ACC112 (cell line): Measurements from ENCODE around the gene ASCC3.

Experiments used
- H2AFZ ChIP-seq: fragments of 200-600 bp; sonication (generic); one replicate; pipeline ENCODE4 v1.6.0; 2017; ENCODE audit warnings: antibody characterized with exemption, low read length; ENCODE audit not compliant: unreplicated experiment
- H3K27ac ChIP-seq: fragments of 200-600 bp; sonication (generic); 2 replicates; pipeline ENCODE4 v1.5.1; 2014; ENCODE audit warnings: low read depth, mild to moderate bottlenecking, antibody characterized with exemption, low read length, moderate library complexity
- H3K27me3 ChIP-seq: fragments of 200-600 bp; sonication (generic); 2 replicates; pipeline ENCODE4 v1.6.1; 2014; ENCODE audit warnings: mild to moderate bottlenecking, antibody characterized with exemption, low read length, moderate library complexity, mixed read lengths; ENCODE audit not compliant: insufficient read depth
- H3K36me3 ChIP-seq: fragments of 200-600 bp; sonication (generic); 2 replicates; pipeline ENCODE4 v1.6.1; 2016; ENCODE audit warnings: mild to moderate bottlenecking, antibody characterized with exemption, low read length, moderate library complexity, mixed read lengths; ENCODE audit not compliant: insufficient read depth
- H3K4me1 ChIP-seq: fragments of 200-600 bp; sonication (generic); one replicate; pipeline ENCODE4 v1.6.1; 2016; ENCODE audit warnings: low read length, mixed read lengths; ENCODE audit not compliant: insufficient read depth, unreplicated experiment, control insufficient read depth
- H3K4me3 ChIP-seq: fragments of 200-600 bp; sonication (generic); 2 replicates; pipeline ENCODE4 v1.5.1; 2014; ENCODE audit warnings: mild to moderate bottlenecking, low read depth, low read length
- H3K79me2 ChIP-seq: fragments of 200-600 bp; sonication (generic); one replicate; pipeline ENCODE4 v1.6.0; 2016; ENCODE audit warnings: low read length; ENCODE audit not compliant: control insufficient read depth, unreplicated experiment, insufficient read depth

The ASCC3 gene

DNA sequence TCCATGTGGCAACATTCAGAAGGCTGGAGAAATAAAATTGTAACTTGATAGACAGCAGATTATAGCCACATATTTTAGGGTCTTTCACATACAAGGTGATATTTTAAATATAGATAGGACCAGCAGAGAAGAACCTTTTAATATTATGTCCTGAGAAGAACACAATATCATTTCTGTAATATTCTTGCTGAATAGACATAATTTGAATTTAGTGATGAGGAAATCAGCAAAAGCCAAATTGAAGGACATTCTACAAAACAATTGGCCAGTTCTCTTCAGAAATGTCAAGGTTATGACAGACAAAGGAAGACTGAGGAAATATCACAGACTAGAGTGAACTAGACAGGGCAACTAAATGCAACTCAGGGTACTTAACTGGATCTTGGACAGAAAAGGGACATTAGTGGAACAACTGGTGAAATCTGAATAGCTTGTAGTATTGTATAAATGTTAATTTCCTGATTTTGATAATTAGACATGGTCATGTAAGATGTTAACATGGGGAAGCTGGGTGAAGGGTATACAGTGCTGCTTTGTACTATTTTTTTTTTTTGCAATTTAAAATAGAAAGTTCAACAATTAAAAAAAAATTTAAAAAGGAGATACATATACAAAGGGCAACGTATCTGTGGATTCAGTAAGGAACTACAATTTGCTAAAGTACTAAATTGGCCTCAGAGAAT lies 281.9 kb downstream of the ASCC3 start:
- H3K4me3 ChIP-seq: no peak overlapping the region
- H2AFZ ChIP-seq: no peak overlapping the region
- no peaks in the 10 kb centered on the region for H3K79me2 ChIP-seq
- H3K4me1 ChIP-seq: no peaks in the 10 kb centered on the region
- H3K36me3 ChIP-seq: peaks cover 6% of the 10 kb centered on the region; the same call in 1 of the 2 replicates
- no peaks in the 10 kb centered on the region for H3K27me3 ChIP-seq
- H3K27ac ChIP-seq: no peak overlapping the region

DNA sequence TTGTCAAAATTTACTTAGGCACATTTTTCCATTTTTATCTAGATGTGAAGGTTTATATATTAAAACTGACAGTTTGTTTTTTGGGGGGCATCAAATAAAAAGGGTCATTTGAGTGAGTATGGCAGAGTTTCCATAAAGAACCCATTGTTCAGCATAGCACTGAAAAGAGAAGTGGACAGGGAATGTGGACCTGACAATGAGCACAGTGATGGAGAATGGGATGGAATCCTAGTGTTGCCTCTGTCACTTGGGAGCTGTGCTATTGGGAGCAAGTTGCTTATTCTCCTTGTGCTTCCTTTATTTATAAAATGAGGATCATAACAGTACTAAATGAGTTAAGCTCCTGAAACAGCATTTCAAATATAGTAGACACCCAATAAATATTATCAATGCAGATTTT lies 285.7 kb downstream of the ASCC3 start:
- H3K4me3 ChIP-seq: no peak overlapping the region
- H3K36me3 ChIP-seq: no peaks in the 10 kb centered on the region; the same call in 1 of the 2 replicates
- H3K27me3 ChIP-seq: no peaks in the 10 kb centered on the region
- H3K27ac ChIP-seq: no peak overlapping the region
- H2AFZ ChIP-seq: no peak overlapping the region
- H3K79me2 ChIP-seq: no peaks in the 10 kb centered on the region
- no peaks in the 10 kb centered on the region for H3K4me1 ChIP-seq

GRCh38 chr6:100593522-100593921 lies 287.6 kb downstream of the ASCC3 start:
- no peaks in the 10 kb centered on the region for H3K27me3 ChIP-seq
- no peak overlapping the region for H3K27ac ChIP-seq
- H3K79me2 ChIP-seq: no peaks in the 10 kb centered on the region
- no peaks in the 10 kb centered on the region for H3K4me1 ChIP-seq
- no peak overlapping the region for H2AFZ ChIP-seq
- no peak overlapping the region for H3K4me3 ChIP-seq
- peaks cover 13% of the 10 kb centered on the region for H3K36me3 ChIP-seq

DNA sequence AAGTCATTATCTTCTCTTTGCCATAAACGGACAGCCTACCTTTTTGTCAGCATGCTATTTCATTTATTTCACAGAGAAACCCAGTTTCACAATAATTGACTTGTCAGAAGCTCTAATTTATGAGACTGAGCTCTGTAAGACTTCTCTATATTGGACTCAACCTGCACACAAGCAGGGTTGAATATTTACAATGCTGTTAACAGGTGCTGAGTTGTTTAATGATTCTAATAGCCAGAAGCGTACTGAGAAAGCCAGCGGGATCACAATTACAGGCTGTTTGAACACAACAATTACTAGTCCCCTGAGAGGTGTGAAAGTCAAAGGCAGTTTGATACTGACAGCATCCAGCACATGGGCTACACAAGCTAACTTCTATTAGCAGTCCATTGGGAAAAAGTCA lies 288.2 kb downstream of the ASCC3 start:
- no peaks in the 10 kb centered on the region for H3K79me2 ChIP-seq
- H3K36me3 ChIP-seq: peaks cover 15% of the 10 kb centered on the region
- H3K4me1 ChIP-seq: no peaks in the 10 kb centered on the region
- H3K27me3 ChIP-seq: no peaks in the 10 kb centered on the region
- H3K4me3 ChIP-seq: no peak overlapping the region
- H2AFZ ChIP-seq: no peak overlapping the region
- H3K27ac ChIP-seq: no peak overlapping the region

DNA sequence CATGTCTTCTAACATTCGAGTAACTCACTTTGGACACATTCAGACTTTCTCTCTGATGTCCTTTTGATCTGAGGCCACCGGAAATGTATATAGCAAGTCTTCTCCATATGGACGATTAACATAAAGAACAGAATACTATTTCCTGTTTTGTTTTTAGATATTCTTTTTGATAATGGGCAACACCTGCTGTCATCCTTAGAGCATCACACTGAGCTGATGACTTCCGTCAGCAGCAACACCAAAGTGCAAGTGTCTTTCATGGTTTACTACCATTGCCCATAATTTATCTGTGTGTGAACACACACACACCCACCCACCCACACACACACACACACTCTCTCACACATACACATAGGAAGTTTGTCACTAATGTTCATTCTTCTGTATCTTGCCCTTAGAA lies 303.7 kb downstream of the ASCC3 start:
- H3K27ac ChIP-seq: no peak overlapping the region

DNA sequence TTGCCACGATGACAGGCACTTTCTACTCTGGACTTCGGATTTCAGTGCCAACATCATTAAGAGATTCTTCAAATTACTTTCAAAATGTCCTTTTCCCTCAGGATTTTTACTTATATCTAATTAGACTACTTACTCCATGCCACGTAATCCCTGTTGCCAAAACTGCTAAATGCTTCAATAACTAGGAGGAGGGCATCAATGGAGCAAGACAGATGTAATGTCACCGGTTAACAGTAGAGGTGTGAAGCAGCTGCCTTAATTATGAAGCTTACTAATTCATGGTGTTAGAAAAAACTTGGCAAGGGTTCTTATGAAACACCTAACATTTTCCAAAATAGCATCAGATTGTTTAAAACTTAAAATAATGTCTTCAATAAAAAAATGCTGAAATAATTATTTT lies 305.2 kb downstream of the ASCC3 start:
- Histone ChIP-seq H2AFZ (no peak overlapping the region), H3K27ac (no peak overlapping the region), H3K36me3 (peaks cover 10% of the 10 kb centered on the region; the same call in 1 of the 2 replicates), H3K4me1 (peaks cover 3% of the 10 kb centered on the region), H3K79me2 (no peaks in the 10 kb centered on the region), H3K27me3 (no peaks in the 10 kb centered on the region), H3K4me3 (no peak overlapping the region)

More for the DNA sequence above, 303.7 kb downstream of the ASCC3 start:
- Histone ChIP-seq H3K79me2 (no peaks in the 10 kb centered on the region), H3K27me3 (no peaks in the 10 kb centered on the region), H3K4me1 (peaks cover 3% of the 10 kb centered on the region), H2AFZ (no peak overlapping the region), H3K36me3 (no peaks in the 10 kb centered on the region), H3K4me3 (no peak overlapping the region)

DNA sequence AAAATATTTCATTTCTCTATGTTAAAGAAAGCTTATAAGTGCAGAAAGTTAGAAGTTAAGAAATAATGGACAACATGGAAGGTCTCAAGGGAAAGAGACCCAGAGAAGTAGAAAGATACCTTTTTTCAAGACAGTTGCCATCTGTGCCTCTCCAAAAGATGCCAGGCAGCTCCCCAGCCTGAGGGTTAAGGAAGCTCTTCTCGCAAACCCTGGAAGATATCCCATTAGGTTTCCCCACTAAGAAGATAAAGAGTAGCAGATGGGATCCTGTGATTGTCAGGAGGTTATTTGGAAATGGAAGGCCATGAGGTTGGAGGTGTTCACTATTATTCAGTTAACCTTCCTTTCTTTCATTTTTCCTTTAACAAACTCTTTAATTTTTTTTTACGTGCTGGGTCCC lies 306.3 kb downstream of the ASCC3 start:
- H3K4me3 ChIP-seq: no peak overlapping the region
- H3K79me2 ChIP-seq: no peaks in the 10 kb centered on the region
- no peaks in the 10 kb centered on the region for H3K27me3 ChIP-seq
- H3K4me1 ChIP-seq: peaks cover 3% of the 10 kb centered on the region
- H3K27ac ChIP-seq: no peak overlapping the region
- H3K36me3 ChIP-seq: peaks cover 19% of the 10 kb centered on the region; the same call in 1 of the 2 replicates
- no peak overlapping the region for H2AFZ ChIP-seq

GRCh38 chr6:100573166-100573565 lies 308.0 kb downstream of the ASCC3 start:
- H3K27me3 ChIP-seq: no peaks in the 10 kb centered on the region
- no peak overlapping the region for H3K4me3 ChIP-seq
- H2AFZ ChIP-seq: no peak overlapping the region
- peaks cover 23% of the 10 kb centered on the region; the same call in 1 of the 2 replicates for H3K36me3 ChIP-seq
- H3K79me2 ChIP-seq: no peaks in the 10 kb centered on the region
- peaks cover 3% of the 10 kb centered on the region for H3K4me1 ChIP-seq
- no peak overlapping the region for H3K27ac ChIP-seq

- no peak overlapping the region for H2AFZ ChIP-seq
- no peak overlapping the region for H3K4me3 ChIP-seq
- no peak overlapping the region for H3K27ac ChIP-seq
- H3K36me3 ChIP-seq: peaks cover 27% of the 10 kb centered on the region; the same call in 1 of the 2 replicates
- no peaks in the 10 kb centered on the region for H3K27me3 ChIP-seq
- no peaks in the 10 kb centered on the region for H3K4me1 ChIP-seq
- no peaks in the 10 kb centered on the region for H3K79me2 ChIP-seq
Measured at GRCh38 chr6:100568255-100568654, 312.9 kb downstream of the ASCC3 start.

DNA sequence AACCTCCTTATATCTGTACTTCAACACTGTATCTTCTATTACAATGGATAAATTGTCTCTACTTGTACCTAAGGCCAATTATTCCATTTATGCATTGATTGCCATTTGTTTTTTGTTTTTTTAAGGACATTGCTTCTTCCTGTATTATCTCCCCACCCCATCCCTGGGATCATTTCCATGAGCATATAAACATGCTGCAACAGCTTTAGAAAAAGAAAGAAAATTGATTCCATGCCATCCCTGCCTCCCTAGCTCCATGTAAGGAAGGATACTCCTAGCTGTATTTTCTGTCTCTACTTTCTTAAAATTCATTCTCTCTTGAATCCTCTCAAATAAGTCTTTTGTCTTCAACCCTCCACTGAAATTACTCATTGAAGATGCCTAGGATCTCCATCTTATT lies 314.6 kb downstream of the ASCC3 start:
- Histone ChIP-seq H2AFZ (no peak overlapping the region), H3K4me3 (no peak overlapping the region), H3K27me3 (no peaks in the 10 kb centered on the region), H3K79me2 (no peaks in the 10 kb centered on the region), H3K27ac (no peak overlapping the region), H3K36me3 (peaks cover 19% of the 10 kb centered on the region; the same call in 1 of the 2 replicates), H3K4me1 (no peaks in the 10 kb centered on the region)

- Histone ChIP-seq H3K27ac (no peak overlapping the region), H3K4me3 (no peak overlapping the region), H3K27me3 (no peaks in the 10 kb centered on the region), H3K79me2 (no peaks in the 10 kb centered on the region), H3K4me1 (no peaks in the 10 kb centered on the region), H3K36me3 (0 out of 2 replicates have a peak, but pooled peaks cover 16% of the 10 kb centered on the region), H2AFZ (no peak overlapping the region)
Measured at GRCh38 chr6:100565439-100566104, 315.6 kb downstream of the ASCC3 start.
